OCI-LY7 (cell line): ENCODE measurements around the gene MCCC1.

Experiments used
- EZH2phosphoT487 ChIP-seq: fragments of 200-600 bp; sonication (generic); IDR thresholded peaks from 2 replicates; pipeline ENCODE4 v1.6.1; 2018; ENCODE audit warnings: low read depth, borderline replicate concordance, mild to moderate bottlenecking, mixed run types, antibody characterized with exemption, low read length, moderate library complexity, mixed read lengths
- TF ChIP-seq, protein P1 (sequence below): fragments of 200-600 bp; sonication (generic); conservative IDR thresholded peaks from 2 replicates; pipeline ENCODE4 v1.5.1; 2014; ENCODE audit warnings: mild to moderate bottlenecking, antibody characterized with exemption, low read length, moderate library complexity, mixed read lengths

DNA sequence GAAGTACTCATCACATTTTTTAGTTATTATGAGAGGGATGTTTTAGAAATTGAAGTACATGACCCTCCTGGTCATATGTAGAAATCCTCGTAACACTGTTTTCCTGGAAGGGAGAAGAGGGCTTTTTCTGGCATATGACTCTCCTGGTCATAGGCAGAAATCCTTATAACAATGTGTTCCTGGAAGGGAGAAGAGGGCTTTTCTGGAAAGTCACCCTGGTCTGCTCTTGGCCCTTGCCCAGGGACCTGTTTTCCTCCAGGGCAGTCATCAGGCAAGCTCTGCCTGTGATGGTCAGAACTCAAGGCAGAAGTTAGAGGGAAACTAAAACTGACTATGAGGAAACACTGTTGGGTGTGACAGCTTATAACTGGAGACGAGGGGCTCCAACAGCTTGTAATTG lies 35.5 kb upstream of the MCCC1 start:
- TF ChIP-seq, protein P1, sequence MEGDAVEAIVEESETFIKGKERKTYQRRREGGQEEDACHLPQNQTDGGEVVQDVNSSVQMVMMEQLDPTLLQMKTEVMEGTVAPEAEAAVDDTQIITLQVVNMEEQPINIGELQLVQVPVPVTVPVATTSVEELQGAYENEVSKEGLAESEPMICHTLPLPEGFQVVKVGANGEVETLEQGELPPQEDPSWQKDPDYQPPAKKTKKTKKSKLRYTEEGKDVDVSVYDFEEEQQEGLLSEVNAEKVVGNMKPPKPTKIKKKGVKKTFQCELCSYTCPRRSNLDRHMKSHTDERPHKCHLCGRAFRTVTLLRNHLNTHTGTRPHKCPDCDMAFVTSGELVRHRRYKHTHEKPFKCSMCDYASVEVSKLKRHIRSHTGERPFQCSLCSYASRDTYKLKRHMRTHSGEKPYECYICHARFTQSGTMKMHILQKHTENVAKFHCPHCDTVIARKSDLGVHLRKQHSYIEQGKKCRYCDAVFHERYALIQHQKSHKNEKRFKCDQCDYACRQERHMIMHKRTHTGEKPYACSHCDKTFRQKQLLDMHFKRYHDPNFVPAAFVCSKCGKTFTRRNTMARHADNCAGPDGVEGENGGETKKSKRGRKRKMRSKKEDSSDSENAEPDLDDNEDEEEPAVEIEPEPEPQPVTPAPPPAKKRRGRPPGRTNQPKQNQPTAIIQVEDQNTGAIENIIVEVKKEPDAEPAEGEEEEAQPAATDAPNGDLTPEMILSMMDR, result no peak
- TF ChIP-seq EZH2phosphoT487, result no peak
